ENCODE measurements around the gene GSTA2. TPM values are rescaled to one million over a fixed set of nuclear protein-coding genes. Genes with fewer than 3 reads are reported as not detected.

The GSTA2 gene
- total and polyA plus RNA-seq, 2 of the 13 experiments (the other 11 are each of a cell fraction or from before 2014, with no cell fraction given) = 0.75 to 13.7 TPM

DNA sequence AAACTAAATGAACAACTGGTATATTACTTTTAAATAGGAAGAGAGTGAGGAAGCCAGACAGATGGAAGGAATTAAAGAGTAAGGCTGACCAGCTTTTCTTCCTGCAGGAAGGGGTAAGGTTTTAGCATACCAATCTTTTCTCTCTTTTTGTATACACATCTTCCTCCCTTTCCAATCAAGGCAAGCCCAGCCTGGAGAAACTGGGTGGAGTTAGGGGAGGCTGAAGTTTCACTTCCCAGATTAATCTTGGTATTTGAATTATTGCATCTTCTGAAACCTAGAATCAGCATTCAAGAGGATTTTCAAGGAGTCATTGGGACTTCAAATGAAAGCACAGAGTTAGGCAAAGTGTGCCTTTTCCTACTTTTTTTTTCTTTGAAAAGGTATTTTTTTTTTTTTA lies 59.2 kb downstream of the GSTA2 start:
- TF ChIP-seq SP2 (CRISPR knock-in tag; IDR thresholded peaks at IDR 0.05) (no peak), ARHGAP35 (CRISPR knock-in tag; IDR thresholded peaks at IDR 0.05; ENCODE audit: borderline replicate concordance) (no peak), SMAD1 (CRISPR knock-in tag; IDR thresholded peaks at IDR 0.05; ENCODE audit: borderline replicate concordance, low read depth) (no peak)
- TF ChIP-seq, protein P1, sequence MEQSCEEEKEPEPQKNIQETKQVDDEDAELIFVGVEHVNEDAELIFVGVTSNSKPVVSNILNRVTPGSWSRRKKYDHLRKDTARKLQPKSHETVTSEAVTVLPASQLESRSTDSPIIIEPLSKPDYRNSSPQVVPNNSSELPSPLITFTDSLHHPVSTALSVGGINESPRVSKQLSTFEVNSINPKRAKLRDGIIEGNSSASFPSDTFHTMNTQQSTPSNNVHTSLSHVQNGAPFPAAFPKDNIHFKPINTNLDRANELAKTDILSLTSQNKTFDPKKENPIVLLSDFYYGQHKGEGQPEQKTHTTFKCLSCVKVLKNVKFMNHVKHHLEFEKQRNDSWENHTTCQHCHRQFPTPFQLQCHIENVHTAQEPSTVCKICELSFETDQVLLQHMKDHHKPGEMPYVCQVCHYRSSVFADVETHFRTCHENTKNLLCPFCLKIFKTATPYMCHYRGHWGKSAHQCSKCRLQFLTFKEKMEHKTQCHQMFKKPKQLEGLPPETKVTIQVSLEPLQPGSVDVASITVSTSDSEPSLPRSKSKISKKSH (CRISPR knock-in tag; IDR thresholded peaks at IDR 0.05; ENCODE audit: borderline replicate concordance) = no peak
- H3K4me3 ChIP-seq (replicated peaks in 1 of 3; ENCODE audit: insufficient read depth in 1 of 3, low read depth in 2 of 3, low read length in 3 of 3) = no peak overlapping the region
- H3K79me2 ChIP-seq (ENCODE audit: insufficient read depth, low read length) = no peaks in the 10 kb centered on the region
- H3K4me2 ChIP-seq (ENCODE audit: low read depth, low read length) = no peak overlapping the region
- no peaks in the 10 kb centered on the region for H3K4me1 ChIP-seq (ENCODE audit: insufficient read depth, low read length)
- ChIA-PET CTCF (ENCODE audit: low intra/inter-chr PET ratio, low total read pairs) (no interaction called here), POLR2A (no interaction called here)
- H3K27ac ChIP-seq (ENCODE audit: extremely low read length, insufficient read depth, low read length) = no peak overlapping the region
- no peak for DNase-seq (ENCODE audit: low spot score)
- no peaks in the 10 kb centered on the region for H4K20me1 ChIP-seq (ENCODE audit: insufficient read depth, low read length)
- in situ Hi-C loops (cut with HindIII; ENCODE audit: extremely low pct_ligation_motif_present, low pct_unique_long_range_greater_than_20kb) = no loop called here
- no peak overlapping the region for H3K9ac ChIP-seq (ENCODE audit: insufficient read depth, low read depth, low read length)
- no peaks in the 10 kb centered on the region for H3K27me3 ChIP-seq (ENCODE audit: control insufficient read depth in 1 of 2, insufficient read depth in 2 of 2, low read length in 2 of 2)
- no peaks in the 10 kb centered on the region for H3K36me3 ChIP-seq (replicated peaks in 1 of 2; ENCODE audit: control insufficient read depth in 1 of 2, insufficient read depth in 2 of 2, low read length in 2 of 2)
- no peak for ATAC-seq
- no TSS peak for BruUV-seq (replicated peaks)
- H2AFZ ChIP-seq (ENCODE audit: low read length) = no peak overlapping the region
- H3K9me3 ChIP-seq (ENCODE audit: low read length) = peaks cover 8% of the 10 kb centered on the region; the same call in 1 of the 2 replicates
- intact Hi-C loops (cut with micrococcal nuclease; ENCODE audit: unreplicated experiment) = no loop called here
- FAIRE-seq = no peak

Other genes with a start within 250 kb of the GSTA2 start
- gene TRAM2, start 186.4 kb downstream of the GSTA2 start, total RNA-seq (2016; rRNA removed; fragmentation: Illumina TruSeq; extraction: Trizol) = 40.5 and 49.1 TPM in 2 replicates
- 68.2 and 72.5 TPM in 2 replicates for gene TRAM2, start 186.4 kb downstream of the GSTA2 start, polyA plus RNA-seq (2011; rRNA removed)
- 73.7 and 78.0 TPM in 2 replicates for gene TMEM14A, start 92.4 kb downstream of the GSTA2 start, total RNA-seq (2016; rRNA removed; fragmentation: Illumina TruSeq; extraction: Trizol)
- 18.2 and 24.6 TPM in 2 replicates for gene TMEM14A, start 92.4 kb downstream of the GSTA2 start, polyA plus RNA-seq (2011; rRNA removed)
- gene GSTA1, start 40.3 kb upstream of the GSTA2 start, total RNA-seq (2016; rRNA removed; fragmentation: Illumina TruSeq; extraction: Trizol) = 282 and 403 TPM in 2 replicates
- 6.2 and 10.4 TPM in 2 replicates for gene GSTA1, start 40.3 kb upstream of the GSTA2 start, polyA plus RNA-seq (2011; rRNA removed)
- not detected in 2 replicates for gene GSTA5, start 77.3 kb upstream of the GSTA2 start, total RNA-seq (2016; rRNA removed; fragmentation: Illumina TruSeq; extraction: Trizol)
- not detected in 2 replicates for gene GSTA5, start 77.3 kb upstream of the GSTA2 start, polyA plus RNA-seq (2011; rRNA removed)
- gene GSTA3, start 146.2 kb upstream of the GSTA2 start, total RNA-seq (2016; rRNA removed; fragmentation: Illumina TruSeq; extraction: Trizol) = not detected in 2 replicates
- gene GSTA3, start 146.2 kb upstream of the GSTA2 start, polyA plus RNA-seq (2011; rRNA removed) = not detected in 2 replicates
- 53.6 and 70.3 TPM in 2 replicates for gene GSTA4, start 231.8 kb upstream of the GSTA2 start, total RNA-seq (2016; rRNA removed; fragmentation: Illumina TruSeq; extraction: Trizol)
- 25.9 and 34.1 TPM in 2 replicates for gene GSTA4, start 231.8 kb upstream of the GSTA2 start, polyA plus RNA-seq (2011; rRNA removed)